Measurements from ENCODE around the gene SGIP1. TPM values are rescaled to one million over a fixed set of nuclear protein-coding genes. Genes with fewer than 3 reads are reported as not detected.

Gene SGIP1
- total and polyA plus RNA-seq, 8 donors, result 0.31 to 2.3 (median 1.1) TPM

GRCh38 chr1:66546047-66546810, 12.3 kb downstream of the SGIP1 start:
- H3K27me3 ChIP-seq, result no peaks in the 10 kb centered on the region
- intact Hi-C loops (cut with DNase I), result no loop called here
- DNase-seq (no peak), FAIRE-seq (no peak), ATAC-seq (no peak)
- no peaks in the 10 kb centered on the region for H3K9me3 ChIP-seq
- H3K27ac ChIP-seq, result no peak overlapping the region
- H3K4me3 ChIP-seq, result no peak overlapping the region
- H3K4me1 ChIP-seq, result peaks cover 8 to 18% (median 16%) of the 10 kb centered on the region in 3 donors
- no peak for TF ChIP-seq CTCF (IDR thresholded peaks at IDR 0.05)
- H3K36me3 ChIP-seq, result no peaks in the 10 kb centered on the region
- 71 to 74% methylated on average over 4 of the region's 4 CpGs for WGBS, 2 donors

DNA sequence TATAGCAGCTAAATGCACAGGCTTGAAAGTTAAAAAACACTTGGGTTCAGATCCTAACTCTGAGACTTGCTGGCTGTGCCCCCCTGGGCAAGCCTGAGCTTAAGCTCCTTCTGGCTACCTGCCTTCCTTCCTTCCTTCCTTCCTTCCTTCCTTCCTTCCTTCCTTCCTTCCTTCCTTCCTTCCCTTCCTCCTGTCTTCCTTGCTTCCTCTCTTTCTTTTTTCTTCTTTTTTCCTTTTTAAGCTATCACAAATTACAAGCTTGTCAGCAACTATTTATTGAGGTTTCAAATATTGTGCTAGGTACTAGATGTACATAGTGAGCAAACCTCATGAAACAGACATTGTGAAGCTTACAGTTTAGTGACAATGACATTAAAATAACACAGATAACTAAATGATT, 15.1 kb downstream of the SGIP1 start:
- Histone ChIP-seq H3K4me3 (no peak overlapping the region), H3K9me3 (no peaks in the 10 kb centered on the region), H3K27me3 (no peaks in the 10 kb centered on the region), H3K36me3 (no peaks in the 10 kb centered on the region), H3K27ac (no peak overlapping the region), H3K4me1 (peaks cover 0 to under 1% (median under 1%) of the 10 kb centered on the region in 3 donors)
- ATAC-seq (no peak), FAIRE-seq (no peak), DNase-seq (no peak)
- intact Hi-C loops (cut with DNase I), result no loop called here
- no peak for TF ChIP-seq CTCF (IDR thresholded peaks at IDR 0.05)

GRCh38 chr1:66550243-66550642, 16.3 kb downstream of the SGIP1 start:
- H3K36me3 ChIP-seq, result no peaks in the 10 kb centered on the region
- H3K9me3 ChIP-seq, result no peaks in the 10 kb centered on the region
- H3K4me3 ChIP-seq, result no peak overlapping the region
- ATAC-seq (no peak), FAIRE-seq (no peak), DNase-seq (no peak)
- H3K27ac ChIP-seq, result no peak overlapping the region
- H3K27me3 ChIP-seq, result no peaks in the 10 kb centered on the region
- intact Hi-C loops (cut with DNase I), result no loop called here
- WGBS, 2 donors, result 97 to 98% methylated on average over 1 of the region's 1 CpG
- TF ChIP-seq CTCF (IDR thresholded peaks at IDR 0.05), result no peak
- no peaks in the 10 kb centered on the region for H3K4me1 ChIP-seq

DNA sequence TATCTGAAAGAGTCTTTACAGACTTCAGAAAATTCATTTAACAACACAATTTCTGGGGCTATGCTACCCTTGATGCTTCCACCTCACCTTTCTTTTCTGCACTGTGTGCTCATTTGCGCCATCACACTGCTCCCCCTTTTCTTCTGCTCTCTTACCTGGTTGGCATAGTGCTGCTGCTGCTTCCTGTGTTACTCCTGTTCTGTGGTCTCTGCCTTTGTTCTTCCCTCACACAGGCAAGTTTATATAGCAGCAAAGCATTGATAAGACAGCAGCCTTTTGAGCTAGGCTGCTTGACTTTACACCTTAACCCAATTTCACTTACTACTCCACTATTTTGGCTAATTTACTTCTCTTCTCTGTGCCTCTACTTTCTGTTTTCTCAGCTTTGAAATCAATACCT, 18.3 kb downstream of the SGIP1 start:
- H3K9me3 ChIP-seq, result no peaks in the 10 kb centered on the region
- no peak overlapping the region for H3K27ac ChIP-seq
- DNase-seq (no peak), FAIRE-seq (no peak), ATAC-seq (no peak)
- WGBS, 2 donors, result 69 to 84% methylated on average over 1 of the region's 1 CpG
- H3K4me3 ChIP-seq, result no peak overlapping the region
- H3K4me1 ChIP-seq, result no peaks in the 10 kb centered on the region
- no peak for TF ChIP-seq CTCF (IDR thresholded peaks at IDR 0.05)
- H3K27me3 ChIP-seq, result no peaks in the 10 kb centered on the region
- no peaks in the 10 kb centered on the region for H3K36me3 ChIP-seq
- intact Hi-C loops (cut with DNase I), result no loop called here

GRCh38 chr1:66552829-66553228, 18.9 kb downstream of the SGIP1 start:
- 28 to 35% methylated on average over 5 of the region's 5 CpGs for WGBS, 2 donors
- ATAC-seq (no peak), DNase-seq (peak in 1 of 6 donors; percentile 17), FAIRE-seq (no peak)
- Histone ChIP-seq H3K36me3 (no peaks in the 10 kb centered on the region), H3K27me3 (no peaks in the 10 kb centered on the region), H3K4me3 (no peak overlapping the region), H3K4me1 (no peaks in the 10 kb centered on the region), H3K27ac (no peak overlapping the region), H3K9me3 (no peaks in the 10 kb centered on the region)
- TF ChIP-seq CTCF (IDR thresholded peaks at IDR 0.05), result no peak
- intact Hi-C loops (cut with DNase I), result no loop called here
